ENCODE measurements around the gene LY6G6D.

LY6G6D gene

GRCh38 chr6:31719001-31719400, 3.9 kb downstream of the LY6G6D start:
- DNase-seq (ENCODE audit: low spot score) = no peak

GRCh38 chr6:31720196-31720770, 5.1 kb downstream of the LY6G6D start:
- no peak for DNase-seq (ENCODE audit: low spot score)

GRCh38 chr6:31721351-31722020, 6.3 kb downstream of the LY6G6D start, which contains the start of gene LY6G6C:
LY6G6C (minus strand) TSS chr6:31721746; CDS start chr6:31721679, 67 bp downstream.
- no peak for DNase-seq (ENCODE audit: low spot score)

- no peak for DNase-seq (ENCODE audit: low spot score)
These were observed 7.0 kb downstream of the LY6G6D start for GRCh38 chr6:31722173-31722572.

GRCh38 chr6:31723245-31723979, 8.3 kb downstream of the LY6G6D start, which contains the start of gene MPIG6B:
MPIG6B (plus strand) TSS chr6:31723373; CDS start chr6:31723384, 11 bp downstream.
- DNase-seq (ENCODE audit: low spot score) = no peak

- DNase-seq (ENCODE audit: low spot score) = no peak
These were observed 9.0 kb downstream of the LY6G6D start for GRCh38 chr6:31723980-31724691.

- no peak for DNase-seq (ENCODE audit: low spot score)
These were observed 10.6 kb downstream of the LY6G6D start for GRCh38 chr6:31725502-31726350.

GRCh38 chr6:31727034-31727716, 12.0 kb downstream of the LY6G6D start:
- no peak for DNase-seq (ENCODE audit: low spot score)

GRCh38 chr6:31727717-31728671, 12.8 kb downstream of the LY6G6D start:
- DNase-seq (ENCODE audit: low spot score) = no peak

- DNase-seq (ENCODE audit: low spot score) = no peak
These were observed 13.8 kb downstream of the LY6G6D start, which contains the start of gene DDAH2 for GRCh38 chr6:31728767-31729514. DDAH2 (minus strand) TSS chr6:31729299; CDS start chr6:31729161, 138 bp downstream.

- peak; percentile 86 for DNase-seq (ENCODE audit: low spot score)
These were observed 14.4 kb downstream of the LY6G6D start for GRCh38 chr6:31729515-31729978.

GRCh38 chr6:31729979-31730630, 15.0 kb downstream of the LY6G6D start:
- DNase-seq (ENCODE audit: low spot score) = peak; percentile 78

- no peak for DNase-seq (ENCODE audit: low spot score)
These were observed 15.5 kb downstream of the LY6G6D start for GRCh38 chr6:31730631-31731086.

GRCh38 chr6:31732029-31732428, 16.9 kb downstream of the LY6G6D start:
- DNase-seq (ENCODE audit: low spot score) = no peak

GRCh38 chr6:31733734-31734133, 18.6 kb downstream of the LY6G6D start:
- DNase-seq (ENCODE audit: low spot score) = no peak

- no peak for DNase-seq (ENCODE audit: low spot score)
These were observed 19.2 kb downstream of the LY6G6D start for GRCh38 chr6:31734247-31734820.

- peak; percentile 63 for DNase-seq (ENCODE audit: low spot score)
These were observed 19.8 kb downstream of the LY6G6D start for GRCh38 chr6:31734821-31735406.

Measured in SW480 (cell line).